Thyroid gland (tissue), 4 donors: Measurements from ENCODE around the gene TFRC.

Experiments used
- POLR2A ChIP-seq, 2 donors: fragments of 450-650 bp; IDR thresholded peaks; one replicate each; pipeline ENCODE4 v1.6.1; 2017; ENCODE audit warnings: antibody characterized with exemption in 2 of 2, mild to moderate bottlenecking in 2 of 2, moderate library complexity in 1 of 2
- TF ChIP-seq, protein P1 (sequence below), 6 experiments: fragments of 200-600 bp in 3 of 6; fragments of 450-650 bp in 3 of 6; sonication (generic) in 3 of 6; IDR thresholded peaks; one replicate each; pipeline ENCODE4 v1.5.1; 2016 to 2019; ENCODE audit warnings: antibody characterized with exemption in 6 of 6, mild to moderate bottlenecking in 2 of 6, inconsistent platforms in 1 of 6, moderate library complexity in 1 of 6

DNA sequence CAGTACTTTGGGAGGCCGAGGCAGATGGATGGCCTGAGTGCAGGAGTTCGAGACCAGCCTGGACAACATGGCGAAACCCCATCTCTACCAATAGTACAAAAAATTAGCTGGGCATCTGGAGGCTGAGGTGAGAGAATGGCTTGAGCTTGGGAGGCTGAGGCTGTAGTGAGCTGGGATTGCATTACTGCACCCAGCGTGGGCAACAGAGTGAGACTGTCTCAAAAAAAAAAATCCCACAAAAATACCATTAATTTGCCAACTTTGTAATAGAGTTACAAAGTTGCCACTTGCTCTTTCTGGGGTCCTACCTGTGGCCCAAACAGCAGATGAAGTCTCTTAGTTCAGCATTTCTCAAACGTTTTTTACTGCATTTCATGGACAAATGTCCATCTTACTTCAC lies 6.0 kb upstream of the TFRC start:
- no peak for TF ChIP-seq POLR2A (IDR thresholded peaks at IDR 0.05)
- TF ChIP-seq, protein P1, sequence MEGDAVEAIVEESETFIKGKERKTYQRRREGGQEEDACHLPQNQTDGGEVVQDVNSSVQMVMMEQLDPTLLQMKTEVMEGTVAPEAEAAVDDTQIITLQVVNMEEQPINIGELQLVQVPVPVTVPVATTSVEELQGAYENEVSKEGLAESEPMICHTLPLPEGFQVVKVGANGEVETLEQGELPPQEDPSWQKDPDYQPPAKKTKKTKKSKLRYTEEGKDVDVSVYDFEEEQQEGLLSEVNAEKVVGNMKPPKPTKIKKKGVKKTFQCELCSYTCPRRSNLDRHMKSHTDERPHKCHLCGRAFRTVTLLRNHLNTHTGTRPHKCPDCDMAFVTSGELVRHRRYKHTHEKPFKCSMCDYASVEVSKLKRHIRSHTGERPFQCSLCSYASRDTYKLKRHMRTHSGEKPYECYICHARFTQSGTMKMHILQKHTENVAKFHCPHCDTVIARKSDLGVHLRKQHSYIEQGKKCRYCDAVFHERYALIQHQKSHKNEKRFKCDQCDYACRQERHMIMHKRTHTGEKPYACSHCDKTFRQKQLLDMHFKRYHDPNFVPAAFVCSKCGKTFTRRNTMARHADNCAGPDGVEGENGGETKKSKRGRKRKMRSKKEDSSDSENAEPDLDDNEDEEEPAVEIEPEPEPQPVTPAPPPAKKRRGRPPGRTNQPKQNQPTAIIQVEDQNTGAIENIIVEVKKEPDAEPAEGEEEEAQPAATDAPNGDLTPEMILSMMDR (IDR thresholded peaks at IDR 0.05): no peak
